ENCODE data around the gene GNG8.
A peak's percentile ranks its signal among the peaks of the same experiment; 100 is the strongest.

The GNG8 gene

DNA sequence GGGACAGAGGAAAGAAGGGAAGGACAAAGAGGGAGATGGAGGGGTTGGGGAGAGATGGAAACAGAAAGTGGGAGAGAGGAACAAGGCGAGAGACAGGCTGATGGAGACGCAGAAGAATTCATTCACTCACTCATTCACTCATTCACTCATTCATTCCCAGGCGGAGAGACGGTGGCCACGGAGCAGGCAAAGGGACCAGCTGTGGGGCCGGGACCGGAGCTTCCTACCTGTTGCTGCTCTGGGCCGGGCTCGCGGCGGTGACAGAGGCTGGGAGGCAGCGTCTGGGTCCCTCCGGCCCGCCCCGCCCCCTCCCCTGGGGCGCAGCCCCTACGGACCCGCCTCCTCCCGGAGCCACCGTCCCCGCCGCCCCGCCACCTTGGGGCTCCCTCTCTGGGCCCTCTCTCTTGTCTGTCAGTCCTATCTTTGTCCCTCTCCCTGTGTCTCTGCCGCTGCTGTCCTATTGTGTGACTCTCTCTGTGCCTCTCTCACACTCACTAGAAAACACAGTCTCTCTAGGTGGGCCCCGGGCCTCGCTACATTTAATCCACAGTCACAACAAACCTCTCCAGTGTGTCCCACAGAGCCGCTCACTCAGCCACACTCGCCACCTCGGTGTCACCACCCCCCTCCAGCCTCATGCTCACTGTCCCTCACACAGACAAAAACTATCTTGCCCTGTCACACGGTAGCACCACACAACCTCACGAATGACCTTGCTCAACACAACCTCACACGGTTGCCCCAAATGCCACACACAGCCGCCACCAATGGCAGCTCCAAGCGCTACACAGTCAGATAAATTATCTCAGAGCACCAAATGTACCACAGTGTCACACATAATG, at the start of gene GNG8:
TSS of gene GNG8 (minus strand) at position 283 of the 842 bp plus-strand sequence. CDS start 1,520 bp downstream, outside the sequence.
- DNase-seq (ENCODE audit: low read depth in 1 of 2, low spot score in 1 of 2), result no peak

DNA sequence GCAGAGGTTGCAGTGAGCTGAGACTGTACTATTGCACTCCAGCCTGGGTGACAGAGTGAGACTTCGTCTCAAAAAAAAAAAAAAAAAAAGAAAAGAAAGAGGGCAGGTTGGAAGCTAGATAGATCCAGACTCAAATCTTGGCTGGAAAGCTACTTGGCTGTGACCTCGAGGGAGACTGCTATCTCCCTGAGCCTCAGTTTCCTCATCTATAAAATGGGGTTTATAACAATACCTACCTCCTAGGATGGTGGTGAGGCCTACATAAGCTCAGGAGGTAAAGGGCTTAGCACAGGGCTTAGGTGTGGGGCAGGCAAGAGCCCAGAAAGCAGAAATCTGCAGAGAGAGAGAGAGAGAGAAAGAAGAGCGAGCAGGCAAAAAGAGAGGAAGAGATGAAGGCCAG, 49.2 kb upstream of the GNG8 start:
- DNase-seq (ENCODE audit: low read depth in 1 of 2, low spot score in 1 of 2), result no peak

GRCh38 chr19:46678110-46678732, 42.2 kb upstream of the GNG8 start:
- DNase-seq (ENCODE audit: low read depth in 1 of 2, low spot score in 1 of 2), result peak in 1 of 2 donors; percentile 25

GRCh38 chr19:46674416-46675178, 38.6 kb upstream of the GNG8 start:
- DNase-seq (ENCODE audit: low read depth in 1 of 2, low spot score in 1 of 2), result no peak

DNA sequence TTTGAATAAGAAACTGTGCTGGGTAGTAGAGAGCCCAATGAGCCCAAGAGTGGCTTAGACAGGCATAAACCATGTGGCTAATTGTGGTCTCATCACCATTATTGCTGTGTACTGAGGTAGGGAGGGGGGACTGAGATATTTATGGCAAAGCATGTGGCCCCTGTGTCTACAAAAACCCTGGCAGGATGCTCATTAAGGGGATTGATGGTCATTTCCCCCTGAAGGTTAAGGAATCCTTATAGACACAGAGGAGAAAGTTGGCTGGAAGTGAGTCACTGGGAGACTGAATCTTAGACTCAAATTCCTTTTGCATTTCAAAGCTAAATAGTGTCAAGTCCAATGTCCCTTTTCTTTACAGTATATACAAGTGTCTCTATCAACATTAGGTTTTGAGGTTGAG, 34.8 kb upstream of the GNG8 start:
- no peak for DNase-seq (ENCODE audit: low read depth in 1 of 2, low spot score in 1 of 2)

DNA sequence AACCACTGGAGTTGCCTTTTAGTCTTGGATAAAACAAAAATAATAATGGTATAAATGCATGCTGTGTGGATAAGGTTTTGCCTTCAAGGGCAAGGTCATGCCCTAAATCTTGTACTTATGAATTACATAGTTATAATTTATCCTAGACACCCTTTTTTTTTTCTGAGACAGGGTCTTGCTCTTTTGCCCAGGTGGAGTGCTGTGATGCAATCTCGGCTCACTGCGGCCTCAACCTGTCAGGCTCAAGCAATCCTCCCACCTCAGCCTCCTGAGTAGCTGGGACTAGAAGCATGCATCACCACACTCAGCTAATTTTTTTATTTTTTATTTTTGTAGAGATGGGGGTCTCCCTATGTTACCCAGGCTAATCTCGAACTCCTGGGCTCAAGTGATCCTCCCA, 32.7 kb upstream of the GNG8 start:
- DNase-seq (ENCODE audit: low read depth in 1 of 2, low spot score in 1 of 2), result no peak

DNA sequence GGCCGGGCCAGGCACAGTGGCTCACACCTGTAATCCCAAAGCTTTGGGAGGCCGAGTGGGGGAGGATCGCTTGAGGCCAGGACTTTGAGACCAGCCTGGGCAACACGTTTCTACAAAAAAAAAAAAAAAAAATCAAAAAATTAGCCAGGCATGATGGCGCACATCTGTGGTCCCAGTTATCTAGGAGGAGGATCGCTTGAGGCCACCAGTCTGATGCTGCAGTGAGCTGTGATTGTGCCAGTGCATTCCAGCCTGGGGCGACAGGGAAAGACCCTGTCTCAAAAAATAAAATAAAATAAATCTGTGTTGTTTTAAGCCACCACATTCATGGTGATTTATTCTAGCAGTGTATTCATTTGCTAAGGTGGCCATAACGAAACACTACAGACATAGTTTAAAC, 29.1 kb upstream of the GNG8 start:
- no peak for DNase-seq (ENCODE audit: low read depth in 1 of 2, low spot score in 1 of 2)

DNA sequence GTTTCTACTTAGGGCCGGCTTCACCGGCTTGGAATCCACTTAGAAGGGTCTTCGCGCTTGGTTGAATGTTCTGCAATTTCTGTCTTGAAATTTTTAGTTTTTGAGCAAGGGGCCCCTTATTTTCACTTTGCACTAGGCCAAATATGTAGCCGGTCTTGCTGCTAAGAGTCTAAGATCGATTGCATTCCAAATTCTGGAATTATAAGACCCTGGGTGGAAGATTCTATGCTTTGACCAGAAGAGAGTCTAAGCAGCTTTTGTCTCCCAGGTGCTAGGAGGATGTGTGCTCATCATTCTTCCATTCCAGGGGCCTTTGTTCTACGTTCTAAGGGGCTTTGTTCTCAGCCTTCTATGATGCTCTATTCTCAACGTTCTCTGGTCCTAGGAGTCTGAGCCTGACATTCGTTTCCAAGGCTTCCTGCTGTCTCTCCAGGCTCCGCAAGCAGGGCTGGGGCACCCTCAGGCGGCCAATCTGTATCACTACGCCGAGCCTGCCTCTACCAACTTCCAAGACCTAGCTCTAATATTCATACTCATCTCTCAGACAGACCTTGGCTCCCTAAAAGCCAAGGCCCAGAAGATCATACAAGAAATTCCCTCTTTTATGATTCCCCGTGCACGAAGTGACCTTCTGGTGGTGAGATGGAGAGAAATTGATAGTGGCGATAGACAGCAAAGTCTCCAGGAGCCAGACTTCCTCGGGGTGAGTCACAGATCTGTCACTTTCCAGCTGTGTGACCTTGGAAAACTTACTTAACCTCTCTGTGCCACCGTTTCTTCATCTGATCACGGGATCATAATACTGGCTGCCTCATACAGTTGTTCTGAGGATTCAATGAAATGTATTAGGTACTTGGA, 26.0 kb upstream of the GNG8 start:
- peak; percentile 44 to 50 for DNase-seq (ENCODE audit: low read depth in 1 of 2, low spot score in 1 of 2)

GRCh38 chr19:46661020-46661731, 25.2 kb upstream of the GNG8 start, which contains the start of gene DACT3:
TSS of gene DACT3 (minus strand) at chr19:46661182. CDS start at chr19:46661064, 118 bp downstream.
- peak; percentile 100 for DNase-seq (ENCODE audit: low read depth in 1 of 2, low spot score in 1 of 2)

DNA sequence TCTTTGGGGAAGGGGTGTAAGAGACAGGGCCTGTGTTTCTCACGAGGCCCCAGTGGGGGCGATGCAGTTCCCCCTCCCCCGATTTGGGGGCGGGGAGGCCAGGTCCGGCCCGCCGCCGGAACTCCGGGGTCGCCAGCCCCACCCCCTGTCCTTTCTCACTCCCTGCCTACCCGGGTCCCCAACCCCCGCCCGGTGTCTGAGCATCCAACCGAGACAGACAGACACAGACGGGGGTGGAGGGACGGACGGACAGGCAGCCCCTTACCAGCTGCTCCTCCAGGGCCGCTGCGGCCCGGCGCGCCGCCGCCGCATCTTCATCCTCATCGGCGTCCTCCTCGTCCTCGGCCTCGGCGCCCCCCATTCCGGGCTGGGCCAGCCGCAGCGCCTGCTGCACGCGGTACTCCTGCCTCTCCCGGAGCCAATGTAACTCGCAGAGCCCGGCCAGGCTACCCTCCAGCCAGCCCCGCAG, 24.6 kb upstream of the GNG8 start:
- no peak for DNase-seq (ENCODE audit: low read depth in 1 of 2, low spot score in 1 of 2)

DNA sequence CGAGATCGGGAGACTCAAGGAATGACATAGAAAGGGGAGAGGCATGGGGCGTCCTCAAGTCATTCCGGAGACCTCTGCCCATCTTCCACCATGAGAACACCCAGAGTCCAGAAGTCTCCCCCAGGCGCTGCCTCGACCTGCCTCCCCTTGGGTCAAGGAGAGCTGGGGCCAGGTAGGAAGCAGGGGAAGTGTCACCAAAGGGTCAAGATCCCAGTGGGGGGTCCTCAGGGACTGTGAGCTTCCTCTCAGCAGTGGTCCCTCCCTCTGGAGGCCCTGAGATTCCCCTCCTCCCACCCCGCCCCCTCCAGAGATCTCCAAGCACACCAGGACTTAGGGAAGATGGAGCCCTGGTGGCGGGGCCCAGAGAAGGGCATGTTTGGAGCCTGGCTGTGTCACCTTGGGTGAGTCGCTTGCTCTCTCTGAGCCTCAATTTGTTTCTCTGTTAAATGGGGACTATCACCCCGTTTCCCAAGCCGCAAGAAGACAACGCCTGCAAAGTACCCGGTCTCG, 24.1 kb upstream of the GNG8 start:
- no peak for DNase-seq (ENCODE audit: low read depth in 1 of 2, low spot score in 1 of 2)

GRCh38 chr19:46659151-46660007, 23.4 kb upstream of the GNG8 start:
- DNase-seq (ENCODE audit: low read depth in 1 of 2, low spot score in 1 of 2), result no peak

DNA sequence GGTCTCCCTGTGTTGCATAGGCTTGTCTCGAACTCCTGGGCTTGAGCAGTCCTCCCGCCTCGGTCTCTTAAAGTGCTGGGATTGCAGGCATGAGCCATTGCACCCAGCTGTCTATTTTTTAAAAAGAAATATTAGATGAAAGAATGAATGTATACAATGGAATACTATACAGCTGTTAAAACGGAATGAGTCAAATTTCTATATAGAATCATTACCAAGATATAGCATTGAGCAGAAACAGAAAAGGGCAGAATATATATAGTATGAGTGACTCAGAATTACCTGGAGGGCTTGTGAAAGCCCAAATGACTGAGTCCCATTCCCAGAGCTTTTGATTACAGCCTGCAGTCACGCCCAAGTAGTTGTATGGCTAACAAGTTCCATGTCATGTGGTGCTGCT, 20.5 kb upstream of the GNG8 start:
- DNase-seq (ENCODE audit: low read depth in 1 of 2, low spot score in 1 of 2), result no peak

DNA sequence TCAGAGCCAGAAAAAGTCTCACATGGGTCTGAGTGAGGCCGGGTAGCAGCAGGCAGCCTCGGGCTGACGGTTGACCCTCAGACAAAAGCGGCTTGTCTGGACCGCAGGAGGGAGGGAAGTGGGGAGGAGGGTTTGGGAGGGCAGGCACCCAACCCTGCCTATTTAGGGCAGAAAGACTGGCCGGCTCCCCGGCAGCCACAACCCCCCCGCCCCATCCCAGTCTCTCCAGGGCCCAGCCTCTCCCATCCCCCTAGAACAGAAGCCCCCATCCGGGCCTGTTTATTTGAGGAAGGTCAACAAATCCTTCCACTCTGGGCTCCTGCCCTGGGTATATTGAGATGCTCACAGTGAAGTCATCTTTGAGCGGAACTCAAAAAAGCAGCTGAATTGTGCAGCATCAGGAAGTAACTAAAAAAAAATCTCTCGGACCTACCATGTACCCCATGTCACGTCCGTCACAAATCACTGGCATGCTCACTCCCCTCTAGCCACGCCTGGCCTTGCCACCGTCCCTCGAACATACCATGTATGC, 18.7 kb upstream of the GNG8 start:
- no peak for DNase-seq (ENCODE audit: low read depth in 1 of 2, low spot score in 1 of 2)

DNA sequence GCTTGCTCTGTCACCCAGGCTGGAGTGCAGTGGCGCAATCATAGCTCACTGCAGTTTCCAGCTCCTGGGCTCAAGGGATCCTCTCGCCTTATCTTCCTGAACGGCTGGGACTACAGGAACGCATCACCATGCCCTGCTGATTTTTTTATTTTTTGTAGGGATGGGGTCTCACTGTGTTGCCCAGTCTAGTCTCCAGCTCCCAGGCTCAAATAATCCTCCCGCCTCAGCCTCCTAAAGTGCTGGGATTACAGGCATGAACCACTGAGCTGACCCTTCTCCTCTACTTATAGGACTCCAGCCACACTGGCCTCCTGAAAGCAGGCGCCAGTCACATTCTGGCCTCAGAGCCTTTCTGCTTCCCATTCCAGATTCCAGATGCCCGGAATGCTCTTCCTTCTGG, 14.4 kb upstream of the GNG8 start:
- no peak for DNase-seq (ENCODE audit: low read depth in 1 of 2, low spot score in 1 of 2)

- no peak for DNase-seq (ENCODE audit: low read depth in 1 of 2, low spot score in 1 of 2)
These were observed 13.3 kb upstream of the GNG8 start for GRCh38 chr19:46648961-46649960.
